Measurements from ENCODE around the gene AFDN. TPM values are rescaled to one million over a fixed set of nuclear protein-coding genes. Genes with fewer than 3 reads are reported as not detected.

AFDN gene
- total and polyA plus RNA-seq, 9 donors, result 24.4 to 266 (median 86.6) TPM

GRCh38 chr6:167941822-167942221 lies 115.1 kb downstream of the AFDN start:
- TF ChIP-seq POLR2A (IDR thresholded peaks at IDR 0.05) (no peak), EP300 (IDR thresholded peaks at IDR 0.05) (no peak), CTCF (IDR thresholded peaks at IDR 0.05) (no peak)
- no peaks in the 10 kb centered on the region for H3K9me3 ChIP-seq
- H3K27me3 ChIP-seq, result no peaks in the 10 kb centered on the region
- no peaks in the 10 kb centered on the region for H3K36me3 ChIP-seq
- no peak overlapping the region for H3K27ac ChIP-seq
- no peak overlapping the region for H3K4me3 ChIP-seq
- WGBS, 3 donors, result 48 to 72% (median 71%) methylated on average over 3 of the region's 3 CpGs
- intact Hi-C loops (cut with DNase I), result no loop called here
- DNase-seq, result no peak
- no peaks in the 10 kb centered on the region for H3K4me1 ChIP-seq (ENCODE audit: insufficient read depth)

GRCh38 chr6:167944130-167944529 lies 117.4 kb downstream of the AFDN start:
- Histone ChIP-seq H3K4me3 (no peak overlapping the region), H3K27ac (no peak overlapping the region), H3K36me3 (no peaks in the 10 kb centered on the region), H3K27me3 (no peaks in the 10 kb centered on the region), H3K9me3 (no peaks in the 10 kb centered on the region), H3K4me1 (ENCODE audit: insufficient read depth) (no peaks in the 10 kb centered on the region)
- 95 to 97% (median 96%) methylated on average over 4 of the region's 4 CpGs for WGBS, 3 donors
- DNase-seq, result no peak
- TF ChIP-seq POLR2A (IDR thresholded peaks at IDR 0.05) (no peak), EP300 (IDR thresholded peaks at IDR 0.05) (no peak), CTCF (IDR thresholded peaks at IDR 0.05) (no peak)
- intact Hi-C loops (cut with DNase I), result no loop called here

- Histone ChIP-seq H3K36me3 (no peaks in the 10 kb centered on the region), H3K27ac (no peak overlapping the region), H3K27me3 (no peaks in the 10 kb centered on the region), H3K4me1 (ENCODE audit: insufficient read depth) (no peaks in the 10 kb centered on the region), H3K4me3 (no peak overlapping the region), H3K9me3 (no peaks in the 10 kb centered on the region)
- TF ChIP-seq CTCF (IDR thresholded peaks at IDR 0.05) (no peak), EP300 (IDR thresholded peaks at IDR 0.05) (no peak)
- WGBS, 3 donors, result 95 to 96% (median 96%) methylated on average over 11 of the region's 11 CpGs
- no peak for DNase-seq
- intact Hi-C loops (cut with DNase I), result no loop called here
Measured at GRCh38 chr6:167946007-167946406, 119.3 kb downstream of the AFDN start.

- no peak overlapping the region for H3K4me3 ChIP-seq
- H3K36me3 ChIP-seq, result no peaks in the 10 kb centered on the region
- TF ChIP-seq CTCF (IDR thresholded peaks at IDR 0.05), result no peak
- TF ChIP-seq EP300 (IDR thresholded peaks at IDR 0.05), result no peak
- no peak for TF ChIP-seq POLR2A (IDR thresholded peaks at IDR 0.05)
- H3K4me1 ChIP-seq (ENCODE audit: insufficient read depth), result no peaks in the 10 kb centered on the region
- no peaks in the 10 kb centered on the region for H3K9me3 ChIP-seq
- 82 to 86% (median 82%) methylated on average over 5 of the region's 5 CpGs for WGBS, 3 donors
- no peak overlapping the region for H3K27ac ChIP-seq
- no peaks in the 10 kb centered on the region for H3K27me3 ChIP-seq
- intact Hi-C loops (cut with DNase I), result no loop called here
- no peak for DNase-seq
Measured at GRCh38 chr6:167946604-167947003, 119.9 kb downstream of the AFDN start.

GRCh38 chr6:167947716-167948115 lies 121.0 kb downstream of the AFDN start:
- intact Hi-C loops (cut with DNase I), result no loop called here
- no peak for DNase-seq
- no peaks in the 10 kb centered on the region for H3K27me3 ChIP-seq
- WGBS, 3 donors, result 91 to 100% (median 100%) methylated on average over 1 of the region's 1 CpG
- no peaks in the 10 kb centered on the region for H3K9me3 ChIP-seq
- no peak overlapping the region for H3K4me3 ChIP-seq
- H3K36me3 ChIP-seq, result no peaks in the 10 kb centered on the region
- TF ChIP-seq EP300 (IDR thresholded peaks at IDR 0.05), result no peak
- TF ChIP-seq POLR2A (IDR thresholded peaks at IDR 0.05), result no peak
- no peak for TF ChIP-seq CTCF (IDR thresholded peaks at IDR 0.05)
- H3K4me1 ChIP-seq (ENCODE audit: insufficient read depth), result no peaks in the 10 kb centered on the region
- no peak overlapping the region for H3K27ac ChIP-seq
